HG03196 (cell line): ENCODE measurements around the gene SLC44A3.
"Not testable (repeated sequence)": the region's sequence is repeated elsewhere in the genome, so short reads cannot be mapped to it uniquely, and the experiment has no call there.

Experiments
- ATAC-seq: cut with Tn5 transposase; IDR thresholded peaks from one replicate; pipeline ENCODE4 v1.9.1; 2021; ENCODE audit not compliant: unreplicated experiment

SLC44A3 gene

DNA sequence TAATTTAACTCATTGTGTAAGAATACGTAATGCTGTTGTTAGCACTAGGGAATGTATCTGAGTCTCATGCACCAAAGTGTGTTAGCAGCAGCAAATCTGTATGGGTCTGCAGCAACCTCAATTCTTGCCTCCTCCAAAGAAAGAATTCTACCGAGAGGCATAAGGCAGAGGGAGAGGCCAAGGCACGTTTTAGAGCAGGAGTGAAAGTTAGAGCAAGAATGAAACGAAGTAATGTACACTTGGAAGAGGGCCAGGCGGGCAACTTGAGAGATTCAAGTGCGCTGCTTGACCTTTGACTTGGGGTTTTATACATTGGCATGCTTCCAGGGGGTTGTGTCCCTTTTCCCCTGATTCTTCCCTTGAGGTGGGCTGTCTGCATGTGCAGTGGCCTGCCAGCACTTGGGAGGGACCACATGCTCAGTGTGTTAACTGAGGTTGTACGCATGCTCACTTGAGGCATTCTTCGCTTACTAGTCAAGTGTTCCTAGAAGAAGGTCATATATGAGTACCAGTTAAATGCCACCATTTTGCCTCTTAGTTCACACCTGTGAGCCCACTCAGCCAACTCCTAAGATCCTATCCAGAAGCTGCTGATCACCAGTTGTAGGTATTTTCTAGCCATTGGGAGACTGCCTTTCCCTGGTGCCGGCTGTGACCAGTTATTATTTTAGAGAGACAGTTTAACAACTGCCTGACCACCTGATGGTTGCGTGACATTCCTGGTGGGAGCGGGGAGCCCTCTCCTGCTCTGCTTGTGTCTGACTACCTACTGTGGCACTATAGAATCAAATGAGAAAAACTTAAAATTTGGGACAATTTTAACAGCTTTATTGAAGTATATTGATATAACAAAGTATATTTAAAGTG lies 109.4 kb downstream of the SLC44A3 start:
- no peak for ATAC-seq

DNA sequence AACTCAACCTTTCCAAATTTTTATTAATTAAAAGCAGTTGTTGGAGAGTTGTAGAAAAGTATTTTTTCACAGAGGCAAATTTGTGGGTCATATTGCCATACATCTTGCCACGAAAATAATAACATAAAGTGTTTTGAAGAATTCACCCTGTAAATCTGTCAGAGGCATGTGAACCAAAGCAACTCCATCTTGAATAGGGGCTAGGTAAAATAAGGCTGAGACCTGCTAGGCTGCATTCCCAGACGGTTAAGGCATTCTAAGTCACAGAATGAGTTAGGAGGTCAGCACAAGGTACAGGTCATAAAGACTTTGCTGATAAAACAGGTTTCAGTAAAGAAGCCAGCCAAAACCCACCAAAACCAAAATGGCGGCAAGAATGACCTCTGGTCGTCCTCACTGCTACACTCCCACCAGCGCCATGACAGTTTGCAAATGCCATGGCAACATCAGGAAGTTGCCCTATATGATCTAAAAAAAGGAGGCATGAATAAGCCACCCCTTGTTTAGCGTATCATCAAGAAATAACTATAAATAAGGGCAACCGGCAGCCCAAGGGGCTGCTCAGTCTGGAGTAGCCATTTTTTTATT lies 111.2 kb downstream of the SLC44A3 start:
- no peak for ATAC-seq

DNA sequence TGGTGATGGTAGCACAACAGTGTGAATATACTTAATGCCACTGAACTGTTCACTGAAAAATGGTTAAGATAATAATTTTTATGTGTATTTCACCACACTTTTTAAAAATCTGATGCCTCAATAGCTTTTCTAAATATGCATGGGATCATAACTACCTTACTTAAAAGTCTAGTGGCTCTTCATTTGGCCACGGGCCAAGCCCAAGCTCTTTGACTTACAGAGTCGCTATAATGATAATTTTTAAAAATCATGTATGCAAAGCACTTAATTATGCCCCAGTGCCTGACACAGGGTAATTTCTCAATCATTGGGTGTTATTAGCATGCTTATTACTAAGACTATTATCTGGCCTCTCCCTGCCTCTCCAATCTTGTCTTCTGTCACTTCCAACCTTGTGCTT lies 114.4 kb downstream of the SLC44A3 start:
- ATAC-seq, result no peak

GRCh38 chr1:94935034-94935433 lies 114.9 kb downstream of the SLC44A3 start:
- ATAC-seq, result no peak

DNA sequence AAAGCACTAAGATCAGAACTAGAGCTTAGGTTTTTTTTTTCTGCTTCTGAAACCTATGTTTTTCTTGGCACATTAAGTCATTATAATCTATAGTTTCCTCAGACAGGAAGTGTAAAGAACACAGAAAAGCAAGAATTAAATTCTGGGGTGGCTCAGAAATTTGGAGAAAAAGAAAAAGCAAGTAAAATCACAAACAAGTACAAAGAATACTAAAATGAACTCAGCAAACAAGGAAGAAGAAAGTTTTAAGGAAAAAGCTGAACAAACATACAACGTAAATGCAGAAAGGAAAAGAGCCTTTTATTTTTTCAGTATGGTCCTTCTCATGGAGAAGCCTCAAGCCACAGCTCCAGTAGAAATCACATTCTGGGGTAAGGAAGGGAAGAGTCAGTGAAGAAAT lies 115.3 kb downstream of the SLC44A3 start:
- no peak for ATAC-seq

DNA sequence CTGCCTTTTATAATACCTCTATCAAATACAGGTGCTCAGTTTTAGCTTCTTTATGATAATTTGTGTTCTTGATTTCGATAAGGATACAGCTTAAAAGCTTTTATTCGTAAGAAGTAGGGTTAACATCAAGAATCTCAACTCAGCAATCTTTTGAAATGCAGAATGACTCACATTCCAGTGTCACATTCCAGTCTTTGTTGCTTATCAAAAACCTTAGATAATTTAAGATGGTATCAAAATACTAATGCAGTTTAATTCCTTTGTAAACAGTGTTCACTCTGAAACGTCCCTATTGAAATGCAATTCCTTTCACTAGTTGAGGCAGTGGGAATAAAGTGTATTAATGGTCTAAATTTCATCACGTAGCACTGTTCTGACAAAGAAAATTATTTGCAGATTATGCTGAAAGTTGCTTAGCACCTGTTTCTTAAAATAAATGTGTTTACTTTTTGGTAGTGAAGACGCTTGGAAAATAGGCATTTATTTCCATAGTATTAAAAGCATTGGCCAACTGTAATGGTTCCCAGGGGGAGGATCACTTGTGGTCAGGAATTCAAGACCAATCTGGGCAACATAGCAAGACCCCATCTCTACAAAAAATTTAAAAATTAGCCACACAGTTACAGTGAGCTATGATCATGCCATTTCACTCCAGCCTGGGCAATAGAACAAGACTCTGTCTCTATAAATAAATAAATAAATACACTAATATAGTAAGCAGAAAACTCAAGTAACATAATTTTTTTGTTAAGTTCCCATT lies 116.9 kb downstream of the SLC44A3 start:
- ATAC-seq, result no peak

DNA sequence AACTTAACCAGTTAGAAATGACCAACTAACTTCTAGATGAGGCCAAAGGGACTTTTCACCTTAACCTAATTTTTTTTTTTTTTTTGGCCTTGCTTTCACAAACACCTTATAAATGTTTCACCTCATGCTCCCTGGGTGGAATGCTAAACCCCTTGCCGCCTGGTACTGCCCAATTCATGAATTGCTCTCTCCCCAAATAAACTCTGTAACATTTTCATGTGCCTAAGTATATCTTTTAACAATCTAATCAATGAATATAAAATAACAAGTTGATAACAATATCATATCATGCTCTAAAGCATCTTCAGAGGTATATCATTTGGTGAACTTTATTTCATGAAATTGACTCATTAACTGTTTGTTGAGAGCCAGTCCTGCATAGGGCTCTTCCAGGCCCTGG lies 117.7 kb downstream of the SLC44A3 start:
- no peak for ATAC-seq

DNA sequence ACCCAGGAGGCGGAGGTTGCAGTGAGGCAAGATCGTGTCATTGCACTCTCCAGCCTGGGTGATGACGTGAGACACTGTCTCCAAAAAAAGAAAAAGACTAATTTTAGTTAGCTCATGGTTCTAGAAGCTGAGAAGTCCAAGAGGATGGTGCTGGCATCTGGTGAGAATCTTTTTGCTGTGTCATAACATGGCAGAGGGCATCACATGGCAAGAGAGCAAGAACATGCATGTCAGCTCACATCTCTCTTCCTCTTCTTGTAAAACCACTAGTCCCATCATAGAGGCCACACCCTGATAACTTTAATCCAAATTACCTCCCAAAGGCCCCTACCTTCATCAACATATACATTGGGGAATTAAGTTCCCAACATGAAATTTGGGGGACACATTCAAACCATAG lies 120.6 kb downstream of the SLC44A3 start:
- ATAC-seq, result no peak

- ATAC-seq, result not testable (repeated sequence)
Measured at GRCh38 chr1:94941480-94941879, 121.3 kb downstream of the SLC44A3 start.

DNA sequence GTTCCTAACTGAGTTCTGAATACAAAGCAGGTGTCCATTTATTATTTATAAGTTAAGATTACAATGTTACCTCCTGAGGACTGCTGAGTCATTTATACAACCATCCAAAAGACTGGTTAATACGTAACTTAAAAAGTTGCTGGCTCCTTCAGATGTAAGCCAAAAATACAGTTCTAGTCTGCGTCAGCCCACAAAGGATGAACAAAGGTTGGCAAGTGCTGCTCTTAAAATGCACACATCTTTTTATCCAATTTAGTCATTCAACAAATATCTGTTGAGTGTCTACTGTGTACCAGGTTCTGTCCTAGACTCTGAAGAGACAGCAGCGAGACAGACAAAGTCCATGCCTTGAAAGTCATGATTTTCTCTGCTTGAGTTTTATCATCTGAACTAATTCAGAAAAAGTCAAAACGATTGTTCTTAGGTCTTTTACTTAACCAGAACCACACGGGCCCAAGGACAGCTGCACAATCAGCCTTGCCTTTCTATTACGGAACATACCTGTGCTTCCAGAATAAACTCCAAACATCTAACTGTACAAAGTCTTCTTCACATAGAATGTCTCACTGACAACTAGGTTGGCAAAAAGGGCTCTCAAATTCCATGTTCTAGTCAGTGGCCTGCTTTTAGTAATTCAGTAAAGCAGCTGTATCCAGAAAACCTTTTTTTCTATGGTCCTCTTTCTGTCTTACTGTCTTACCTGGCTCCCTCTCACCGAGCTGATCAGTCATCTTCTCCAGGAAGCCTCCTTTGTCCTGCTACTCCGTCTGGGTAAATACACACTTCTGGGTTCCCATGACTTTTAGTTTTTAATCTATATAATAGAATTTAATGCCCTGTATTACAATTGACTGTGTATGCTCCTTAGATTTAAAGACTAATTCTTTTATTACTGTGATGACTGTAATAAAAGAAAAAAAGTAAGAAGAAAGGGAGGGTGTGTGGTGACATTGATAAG lies 122.3 kb downstream of the SLC44A3 start:
- ATAC-seq, result no peak
